Left lung (tissue), 10 donors: ENCODE data around the gene PTPRB. TPM values are rescaled to one million over a fixed set of nuclear protein-coding genes. Genes with fewer than 3 reads are reported as not detected.
"Not testable (repeated sequence)": the region's sequence is repeated elsewhere in the genome, so short reads cannot be mapped to it uniquely, and the experiment has no call there.

ENCODE experiments used
- ATAC-seq: fragments of 200-7000 bp; cut with Tn5 transposase; one replicate; pipeline ENCODE4 v1.9.1; 2020; ENCODE audit warnings: moderate library complexity
- DNase-seq, 4 donors: peaks; one replicate each; pipeline ENCODE4 v3.0.0-alpha.2; 2013 to 2020
- H3K27ac ChIP-seq, 2 donors: fragments of 200-600 bp; sonication (generic) in 1 of 2; one replicate each; pipeline versions ENCODE4 v1.5.0 to v1.8.0; 2020 to 2021
- H3K27me3 ChIP-seq, 2 donors: fragments of 200-600 bp; sonication (generic) in 1 of 2; one replicate each; pipeline versions ENCODE4 v1.5.0 to v1.8.0; 2020 to 2021
- H3K36me3 ChIP-seq, 2 donors: fragments of 200-600 bp; sonication (generic) in 1 of 2; one replicate each; pipeline versions ENCODE4 v1.5.0 to v1.8.0; 2020 to 2021
- H3K4me1 ChIP-seq, 2 donors: fragments of 200-600 bp; one replicate each; pipeline ENCODE4 v1.8.0; 2021
- H3K4me3 ChIP-seq, 2 donors: fragments of 200-600 bp; sonication (generic) in 1 of 2; one replicate each; pipeline versions ENCODE4 v1.5.0 to v1.8.0; 2020 to 2021; ENCODE audit warnings: mild to moderate bottlenecking in 1 of 2
- H3K9me3 ChIP-seq, 2 donors: fragments of 200-600 bp; sonication (generic) in 1 of 2; one replicate each; pipeline versions ENCODE4 v1.5.0 to v1.8.0; 2020 to 2021
- intact Hi-C, 2 donors: fragments of 100-400 bp; cut with DNase I; formaldehyde crosslinking; loops; one replicate each; pipeline versions ENCODE4 v1.11.2 to v1.14.2; 2022
- polyA plus RNA-seq, 6 donors: library from polyadenylated mRNA; unstranded; fragments of 120-200 nt; gene quantifications; one replicate each; pipeline ENCODE4 v1.2.1, GENCODE V29; 2013; ENCODE audit not compliant: insufficient read length in 6 of 6
- total RNA-seq, 2 donors: library from RNA; stranded (reverse); fragmentation: NEBNext Ultra II Directional; extraction: Animal tissue kit (Norgen Biotek cat#: 25700); gene quantifications; one replicate each; pipeline ENCODE4 v1.2.1, GENCODE V29; 2021
- TF ChIP-seq, protein P1 (sequence below), 2 donors: fragments of 200-600 bp; sonication (generic) in 1 of 2; IDR thresholded peaks; one replicate each; pipeline versions ENCODE4 v1.5.0 to v1.8.0; 2021; ENCODE audit warnings: antibody characterized with exemption in 2 of 2
- donor health status: DM: no; HTN: yes; CAD: no.
- donor health status: DM: no; HTN: no; CAD: no.

Gene PTPRB
- total and polyA plus RNA-seq, 8 donors = 34.6 to 83.2 (median 38.4) TPM

DNA sequence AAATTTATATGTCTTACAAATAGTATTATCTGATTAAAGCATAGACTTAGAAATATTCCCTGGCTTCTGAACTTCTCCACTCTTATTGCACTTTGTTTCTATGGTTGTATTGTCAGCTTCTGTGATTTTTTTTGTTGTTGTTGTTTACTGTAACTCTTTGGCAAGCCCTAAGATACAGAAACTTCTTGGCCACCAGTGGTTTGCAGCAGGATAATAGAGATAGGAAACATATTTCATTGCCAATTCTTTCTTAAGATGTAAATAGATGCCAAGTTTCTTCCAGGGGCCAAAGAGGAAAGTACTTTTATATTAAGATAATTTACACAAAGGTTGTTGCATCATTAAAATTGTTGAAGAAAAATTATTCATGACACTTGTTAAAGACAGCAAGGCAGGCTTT, 123.8 kb downstream of the PTPRB start:
- Histone ChIP-seq H3K36me3 (no peaks in the 10 kb centered on the region), H3K4me1 (no peaks in the 10 kb centered on the region), H3K4me3 (no peak overlapping the region), H3K27me3 (no peaks in the 10 kb centered on the region), H3K9me3 (peaks cover 0 to 3% of the 10 kb centered on the region in 2 donors), H3K27ac (no peak overlapping the region)
- intact Hi-C loops = no loop called here
- DNase-seq (peak in 1 of 4 donors; percentile 20), ATAC-seq (no peak)
- TF ChIP-seq, protein P1, sequence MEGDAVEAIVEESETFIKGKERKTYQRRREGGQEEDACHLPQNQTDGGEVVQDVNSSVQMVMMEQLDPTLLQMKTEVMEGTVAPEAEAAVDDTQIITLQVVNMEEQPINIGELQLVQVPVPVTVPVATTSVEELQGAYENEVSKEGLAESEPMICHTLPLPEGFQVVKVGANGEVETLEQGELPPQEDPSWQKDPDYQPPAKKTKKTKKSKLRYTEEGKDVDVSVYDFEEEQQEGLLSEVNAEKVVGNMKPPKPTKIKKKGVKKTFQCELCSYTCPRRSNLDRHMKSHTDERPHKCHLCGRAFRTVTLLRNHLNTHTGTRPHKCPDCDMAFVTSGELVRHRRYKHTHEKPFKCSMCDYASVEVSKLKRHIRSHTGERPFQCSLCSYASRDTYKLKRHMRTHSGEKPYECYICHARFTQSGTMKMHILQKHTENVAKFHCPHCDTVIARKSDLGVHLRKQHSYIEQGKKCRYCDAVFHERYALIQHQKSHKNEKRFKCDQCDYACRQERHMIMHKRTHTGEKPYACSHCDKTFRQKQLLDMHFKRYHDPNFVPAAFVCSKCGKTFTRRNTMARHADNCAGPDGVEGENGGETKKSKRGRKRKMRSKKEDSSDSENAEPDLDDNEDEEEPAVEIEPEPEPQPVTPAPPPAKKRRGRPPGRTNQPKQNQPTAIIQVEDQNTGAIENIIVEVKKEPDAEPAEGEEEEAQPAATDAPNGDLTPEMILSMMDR (IDR thresholded peaks at IDR 0.05) = no peak

DNA sequence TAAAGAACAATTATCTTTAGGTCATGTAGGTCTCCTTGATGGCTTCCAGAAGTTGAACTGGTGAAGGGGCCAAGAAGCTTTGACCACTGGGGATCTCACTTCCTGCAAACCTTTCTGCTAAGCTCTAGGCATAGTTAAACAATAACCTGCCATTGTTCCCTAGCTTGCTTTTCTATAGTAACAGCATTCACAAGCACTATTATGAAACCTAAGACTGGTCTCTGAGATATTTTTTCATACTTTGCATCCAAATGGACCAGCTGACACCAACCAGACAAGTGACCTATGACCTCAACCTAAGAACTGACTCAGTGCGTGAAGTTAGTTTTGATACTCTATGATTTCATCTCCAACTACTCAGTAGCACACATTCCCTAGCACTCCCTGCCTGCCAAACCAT, 129.1 kb downstream of the PTPRB start:
- ATAC-seq = no peak
- intact Hi-C loops = no loop called here
- Histone ChIP-seq H3K27me3 (no peaks in the 10 kb centered on the region), H3K4me1 (no peaks in the 10 kb centered on the region), H3K9me3 (peaks cover 0 to 7% of the 10 kb centered on the region in 2 donors), H3K27ac (no peak overlapping the region), H3K36me3 (no peaks in the 10 kb centered on the region), H3K4me3 (no peak overlapping the region)
- no peak for DNase-seq
- TF ChIP-seq, protein P1 (IDR thresholded peaks at IDR 0.05) = no peak

- intact Hi-C loops = no loop called here
- H3K9me3 ChIP-seq = peaks cover 0 to 7% of the 10 kb centered on the region in 2 donors
- no peak for DNase-seq
Observed at GRCh38 chr12:70507442-70507841, 129.8 kb downstream of the PTPRB start.

DNA sequence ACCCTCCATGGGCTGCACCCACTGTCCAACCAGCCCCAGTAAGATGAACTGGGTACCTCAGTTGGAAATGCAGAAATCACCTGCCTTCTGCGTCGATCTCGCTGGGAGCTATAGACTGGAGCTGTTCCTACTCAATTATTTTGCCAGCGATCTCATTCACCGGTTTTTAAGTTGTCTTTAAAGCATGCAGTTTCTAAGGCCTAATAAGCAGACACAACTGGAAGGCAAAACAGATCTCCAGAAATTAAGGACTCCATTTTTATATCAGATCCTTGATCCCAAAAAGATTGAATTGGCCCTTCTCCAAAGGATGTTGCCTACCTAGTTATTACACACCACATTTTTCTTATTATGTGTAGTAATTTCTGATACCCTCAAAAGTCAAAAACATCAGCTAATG, 139.7 kb downstream of the PTPRB start:
- ATAC-seq (no peak), DNase-seq (no peak)
- Histone ChIP-seq H3K36me3 (no peaks in the 10 kb centered on the region), H3K27ac (no peak overlapping the region), H3K4me3 (no peak overlapping the region), H3K9me3 (peaks cover 0 to 21% of the 10 kb centered on the region in 2 donors), H3K4me1 (no peaks in the 10 kb centered on the region), H3K27me3 (no peaks in the 10 kb centered on the region)
- intact Hi-C loops = no loop called here
- TF ChIP-seq, protein P1 (IDR thresholded peaks at IDR 0.05) = no peak

More at GRCh38 chr12:70507442-70507841, 129.8 kb downstream of the PTPRB start:
- ATAC-seq = no peak
- Histone ChIP-seq H3K27ac (no peak overlapping the region), H3K4me1 (no peaks in the 10 kb centered on the region), H3K27me3 (no peaks in the 10 kb centered on the region), H3K36me3 (no peaks in the 10 kb centered on the region), H3K4me3 (no peak overlapping the region)
- TF ChIP-seq, protein P1 (IDR thresholded peaks at IDR 0.05) = no peak

- DNase-seq, H3K36me3 ChIP-seq, ATAC-seq, H3K4me1 ChIP-seq, H3K27ac ChIP-seq, intact Hi-C loops, H3K4me3 ChIP-seq, H3K27me3 ChIP-seq: not testable (repeated sequence)
- H3K9me3 ChIP-seq = peaks cover 0 to 24% of the 10 kb centered on the region in 2 donors
Observed at GRCh38 chr12:70492904-70493303, 144.3 kb downstream of the PTPRB start.

DNA sequence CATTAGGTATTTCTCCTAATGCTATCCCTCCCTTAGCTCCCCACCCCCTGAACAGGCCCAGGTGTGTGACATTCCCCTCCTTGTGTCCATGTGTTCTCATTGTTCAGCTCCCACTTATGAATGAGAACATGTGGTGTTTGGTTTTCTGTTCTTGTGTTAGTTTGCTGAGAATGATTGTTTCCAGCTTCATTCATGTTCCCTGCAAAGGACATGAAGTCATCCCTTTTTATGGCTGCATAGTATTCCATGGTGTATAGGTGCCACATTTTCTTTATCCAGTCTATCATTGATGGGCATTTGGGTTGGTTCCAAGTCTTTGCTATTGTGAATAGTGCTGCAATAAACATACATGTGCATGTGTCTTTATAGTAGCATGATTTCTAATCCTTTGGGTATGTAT, 146.3 kb downstream of the PTPRB start:
- H3K27ac ChIP-seq, ATAC-seq, H3K4me1 ChIP-seq, H3K4me3 ChIP-seq, H3K27me3 ChIP-seq, DNase-seq, H3K36me3 ChIP-seq, intact Hi-C loops: not testable (repeated sequence)
- peaks cover 0 to 11% of the 10 kb centered on the region in 2 donors for H3K9me3 ChIP-seq
